ENCODE measurements around the gene ERICH4. TPM values are rescaled to one million over a fixed set of nuclear protein-coding genes. Genes with fewer than 3 reads are reported as not detected.
A peak's percentile ranks its signal among the peaks of the same experiment; 100 is the strongest.

Gene ERICH4
- total and polyA plus RNA-seq, 2 of the 8 experiments (the other 6 are each of a cell fraction or from before 2014, with no cell fraction given), result not detected

GRCh38 chr19:41439441-41440222, 3.3 kb upstream of the ERICH4 start, which contains the start of gene DMAC2 (continued):
- TF ChIP-seq NRF1 (IDR thresholded peaks at IDR 0.05; ENCODE audit: low read depth, low read length) (no peak), TAF1 (IDR thresholded peaks at IDR 0.05; ENCODE audit: low read depth, low read length) (peak; percentile 95), RAD21 (IDR thresholded peaks at IDR 0.05 in 1 of 2, conservative IDR thresholded peaks at IDR 0.05 in 1 of 2; ENCODE audit: low read depth in 2 of 2, low read length in 2 of 2) (peak; percentile 27 to 41; a peak in 3 of 4 replicates), NANOG (IDR thresholded peaks at IDR 0.05; ENCODE audit: insufficient read depth, low read depth, low read length, poor library complexity, severe bottlenecking) (no peak), JUN (IDR thresholded peaks at IDR 0.05; ENCODE audit: low read depth, low read length) (0 out of 2 replicates have a peak, but pooled peaks have one; percentile 26), YY1 (IDR thresholded peaks at IDR 0.05; ENCODE audit: low read depth, low read length) (peak; percentile 98), E2F6 (IDR thresholded peaks at IDR 0.05) (peak; percentile 44), RBBP5 (IDR thresholded peaks at IDR 0.05; ENCODE audit: borderline replicate concordance, low read depth, low read length) (no peak; the same call in 1 of the 2 replicates), BRCA1 (IDR thresholded peaks at IDR 0.05; ENCODE audit: low read depth, low read length) (no peak), GABPA (IDR thresholded peaks at IDR 0.05; ENCODE audit: borderline replicate concordance, insufficient read depth, low read length) (no peak), MAX (IDR thresholded peaks at IDR 0.05) (no peak; the same call in 1 of the 2 replicates), HDAC6 (IDR thresholded peaks at IDR 0.05; ENCODE audit: low read depth, low read length) (no peak), RXRA (IDR thresholded peaks at IDR 0.05; ENCODE audit: insufficient read depth, low read depth, low read length) (no peak), POLR2AphosphoS5 (IDR thresholded peaks at IDR 0.05; ENCODE audit: low read depth, low read length) (peak; percentile 96), BACH1 (IDR thresholded peaks at IDR 0.05; ENCODE audit: low read length) (peak; percentile 74; the same call in 1 of the 2 replicates), TAF7 (optimal IDR thresholded peaks at IDR 0.05; ENCODE audit: borderline replicate concordance, low read depth, low read length) (peak; percentile 94), MAFK (IDR thresholded peaks at IDR 0.05; ENCODE audit: low read depth, low read length) (no peak)
